ENCODE measurements around the gene RAVER2.

DNA sequence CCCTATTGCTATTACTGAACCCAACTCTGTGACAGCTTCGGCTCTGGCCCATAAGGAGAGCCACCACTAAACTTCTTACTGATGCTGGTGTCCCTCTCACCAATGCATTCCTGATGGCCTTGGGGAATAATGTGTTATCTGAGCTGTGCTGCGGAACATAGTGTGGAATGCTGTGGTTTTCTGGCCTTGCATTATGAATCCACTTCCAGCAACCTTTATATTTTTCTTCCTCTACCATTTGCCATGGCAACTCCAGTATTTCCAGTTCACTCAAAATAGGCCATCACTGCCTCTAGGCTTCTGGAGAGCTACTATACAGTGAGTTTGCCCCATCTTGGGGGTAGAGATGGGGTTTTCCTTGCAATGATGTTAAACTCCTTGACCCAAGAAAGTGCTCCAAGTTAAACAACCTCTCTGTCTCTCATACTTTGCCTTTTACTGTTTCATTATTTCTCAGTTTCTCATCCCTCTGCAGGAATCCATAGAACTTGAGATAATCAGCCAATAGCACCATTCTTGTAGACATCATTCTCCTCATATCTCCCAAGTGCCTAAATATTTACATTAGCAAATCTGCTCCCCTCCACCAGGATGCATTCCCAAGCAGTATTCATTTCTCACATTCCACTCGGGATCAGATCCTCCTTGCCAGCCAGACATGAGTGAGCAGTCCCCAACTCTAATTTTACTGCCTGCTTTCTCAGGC is 11.1 kb upstream of the RAVER2 start:
- TF ChIP-seq YY1 (IDR thresholded peaks at IDR 0.05; ENCODE audit: insufficient read depth, insufficient read length) (no peak), ZNF274 (IDR thresholded peaks at IDR 0.05; ENCODE audit: low read depth, low read length) (no peak)
